Peyer's patch (tissue), 4 donors: ENCODE data around the gene WWOX. TPM values are rescaled to one million over a fixed set of nuclear protein-coding genes. Genes with fewer than 3 reads are reported as not detected.
"Not testable (repeated sequence)": the region's sequence is repeated elsewhere in the genome, so short reads cannot be mapped to it uniquely, and the experiment has no call there.

Source experiments
- DNase-seq, 3 donors: peaks; one replicate each; pipeline ENCODE4 v3.0.0-alpha.2; 2017 to 2019
- H3K27ac ChIP-seq, 4 donors: fragments of 200-600 bp; sonication (generic); one replicate each; pipeline ENCODE4 v1.5.1; 2016 to 2019
- H3K27me3 ChIP-seq, 2 donors: fragments of 200-600 bp; sonication (generic); one replicate each; pipeline ENCODE4 v1.5.1; 2019
- H3K36me3 ChIP-seq, 3 donors: fragments of 200-600 bp; sonication (generic); one replicate each; pipeline ENCODE4 v1.5.1; 2016 to 2019
- H3K4me1 ChIP-seq, 4 donors: fragments of 200-600 bp; sonication (generic); one replicate each; pipeline ENCODE4 v1.5.1; 2016 to 2019
- H3K4me3 ChIP-seq, 4 donors: fragments of 200-600 bp; sonication (generic); 1 replicate in 3 of 4; 2 replicates in 1 of 4; pipeline ENCODE4 v1.5.1; 2016 to 2019; ENCODE audit warnings: mild to moderate bottlenecking in 1 of 4
- H3K9me3 ChIP-seq, 4 donors: fragments of 200-600 bp; sonication (generic); one replicate each; pipeline ENCODE4 v1.5.1; 2016 to 2019; ENCODE audit warnings: mild to moderate bottlenecking in 1 of 4
- POLR2A ChIP-seq, 2 donors: fragments of 450-650 bp; IDR thresholded peaks; one replicate each; pipeline ENCODE4 v1.5.1; 2017; ENCODE audit warnings: antibody characterized with exemption in 2 of 2, mild to moderate bottlenecking in 2 of 2, moderate library complexity in 2 of 2
- total RNA-seq, 4 donors: library from RNA; depleted of rRNA; stranded (reverse); fragments of >200 nt; gene quantifications; one replicate each; pipeline ENCODE4 v1.1.0, GENCODE V29; 2016
- TF ChIP-seq, protein P1 (sequence below), 6 experiments: fragments of 450-650 bp in 4 of 6; fragments of 200-600 bp in 2 of 6; sonication (generic) in 1 of 6; IDR thresholded peaks; one replicate each; pipeline ENCODE4 v1.5.1; 2017 to 2019; ENCODE audit warnings: antibody characterized with exemption in 6 of 6, mild to moderate bottlenecking in 3 of 6, moderate library complexity in 1 of 6

WWOX gene
- total RNA-seq, 4 donors from 2014 or later = 17.3 to 197 (median 57.5) TPM

DNA sequence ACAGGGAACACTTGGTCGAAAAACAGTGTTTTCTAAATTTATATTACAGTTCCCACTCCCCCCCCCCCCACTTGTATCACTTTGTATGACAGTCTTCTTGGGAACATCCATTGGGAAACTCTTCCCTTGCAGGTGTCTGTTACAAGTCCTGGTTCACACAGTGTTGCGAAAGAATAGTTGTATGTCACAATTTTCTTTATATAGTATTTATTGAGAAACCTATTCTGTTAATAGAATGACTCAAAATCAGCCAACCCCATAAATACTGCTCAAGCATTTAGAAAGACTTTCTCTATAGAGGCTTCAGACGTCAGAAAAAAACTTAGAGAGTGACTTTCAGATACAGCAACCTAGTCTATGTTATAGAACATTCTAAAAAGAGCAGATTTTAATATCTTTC is 414.4 kb downstream of the WWOX start:
- TF ChIP-seq, protein P1, sequence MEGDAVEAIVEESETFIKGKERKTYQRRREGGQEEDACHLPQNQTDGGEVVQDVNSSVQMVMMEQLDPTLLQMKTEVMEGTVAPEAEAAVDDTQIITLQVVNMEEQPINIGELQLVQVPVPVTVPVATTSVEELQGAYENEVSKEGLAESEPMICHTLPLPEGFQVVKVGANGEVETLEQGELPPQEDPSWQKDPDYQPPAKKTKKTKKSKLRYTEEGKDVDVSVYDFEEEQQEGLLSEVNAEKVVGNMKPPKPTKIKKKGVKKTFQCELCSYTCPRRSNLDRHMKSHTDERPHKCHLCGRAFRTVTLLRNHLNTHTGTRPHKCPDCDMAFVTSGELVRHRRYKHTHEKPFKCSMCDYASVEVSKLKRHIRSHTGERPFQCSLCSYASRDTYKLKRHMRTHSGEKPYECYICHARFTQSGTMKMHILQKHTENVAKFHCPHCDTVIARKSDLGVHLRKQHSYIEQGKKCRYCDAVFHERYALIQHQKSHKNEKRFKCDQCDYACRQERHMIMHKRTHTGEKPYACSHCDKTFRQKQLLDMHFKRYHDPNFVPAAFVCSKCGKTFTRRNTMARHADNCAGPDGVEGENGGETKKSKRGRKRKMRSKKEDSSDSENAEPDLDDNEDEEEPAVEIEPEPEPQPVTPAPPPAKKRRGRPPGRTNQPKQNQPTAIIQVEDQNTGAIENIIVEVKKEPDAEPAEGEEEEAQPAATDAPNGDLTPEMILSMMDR (IDR thresholded peaks at IDR 0.05) = no peak
- TF ChIP-seq POLR2A (IDR thresholded peaks at IDR 0.05) = no peak
- H3K4me1 ChIP-seq = no peaks in the 10 kb centered on the region
- H3K36me3 ChIP-seq = no peaks in the 10 kb centered on the region
- no peaks in the 10 kb centered on the region for H3K9me3 ChIP-seq
- DNase-seq = no peak
- no peak overlapping the region for H3K27ac ChIP-seq
- no peaks in the 10 kb centered on the region for H3K27me3 ChIP-seq
- no peak overlapping the region for H3K4me3 ChIP-seq

DNA sequence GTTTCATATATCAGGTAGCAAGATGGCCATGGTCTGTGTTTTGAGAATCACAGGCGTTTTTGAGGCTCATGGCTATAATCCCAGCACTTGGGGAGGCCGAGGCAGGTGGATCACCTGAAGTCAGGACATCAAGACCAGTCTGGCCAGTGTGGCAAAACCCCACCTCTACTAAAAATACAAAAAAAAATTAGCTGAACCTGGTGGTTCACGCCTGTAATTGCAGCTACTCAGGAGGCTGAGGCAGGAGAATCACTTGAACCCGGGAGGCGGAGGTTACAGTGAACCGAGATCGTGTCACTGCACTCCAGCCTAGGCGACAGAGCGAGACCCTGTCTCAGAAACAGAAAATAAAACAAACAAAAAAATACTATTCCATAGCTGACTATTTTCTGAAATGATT is 415.4 kb downstream of the WWOX start:
- not testable (repeated sequence) for DNase-seq, H3K27me3 ChIP-seq, H3K4me1 ChIP-seq, H3K4me3 ChIP-seq, H3K27ac ChIP-seq, H3K9me3 ChIP-seq, H3K36me3 ChIP-seq

DNA sequence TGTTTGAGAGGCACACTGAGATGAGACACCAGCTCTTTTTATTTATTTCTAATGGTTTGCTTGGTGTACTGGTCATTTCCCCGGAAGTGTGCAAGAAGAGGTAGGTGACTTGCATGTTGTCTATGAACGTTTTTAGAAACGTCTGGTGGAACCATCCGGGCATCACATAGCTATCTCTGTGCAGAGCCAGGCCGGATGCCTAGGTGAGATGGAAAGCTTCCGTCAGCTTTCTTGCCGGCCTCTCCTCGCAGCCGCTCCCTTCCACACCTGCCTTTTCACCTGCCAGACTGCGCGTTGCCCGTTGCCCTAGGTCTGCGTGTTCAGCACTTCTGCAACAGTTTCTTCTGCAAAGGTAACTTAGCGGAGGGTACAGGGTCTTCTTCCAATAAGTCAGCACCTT is 416.0 kb downstream of the WWOX start:
- Histone ChIP-seq H3K4me3 (no peak overlapping the region), H3K27me3 (no peaks in the 10 kb centered on the region), H3K36me3 (no peaks in the 10 kb centered on the region), H3K27ac (no peak overlapping the region), H3K4me1 (no peaks in the 10 kb centered on the region), H3K9me3 (no peaks in the 10 kb centered on the region)
- TF ChIP-seq, protein P1 (IDR thresholded peaks at IDR 0.05) = no peak
- TF ChIP-seq POLR2A (IDR thresholded peaks at IDR 0.05) = no peak
- no peak for DNase-seq

DNA sequence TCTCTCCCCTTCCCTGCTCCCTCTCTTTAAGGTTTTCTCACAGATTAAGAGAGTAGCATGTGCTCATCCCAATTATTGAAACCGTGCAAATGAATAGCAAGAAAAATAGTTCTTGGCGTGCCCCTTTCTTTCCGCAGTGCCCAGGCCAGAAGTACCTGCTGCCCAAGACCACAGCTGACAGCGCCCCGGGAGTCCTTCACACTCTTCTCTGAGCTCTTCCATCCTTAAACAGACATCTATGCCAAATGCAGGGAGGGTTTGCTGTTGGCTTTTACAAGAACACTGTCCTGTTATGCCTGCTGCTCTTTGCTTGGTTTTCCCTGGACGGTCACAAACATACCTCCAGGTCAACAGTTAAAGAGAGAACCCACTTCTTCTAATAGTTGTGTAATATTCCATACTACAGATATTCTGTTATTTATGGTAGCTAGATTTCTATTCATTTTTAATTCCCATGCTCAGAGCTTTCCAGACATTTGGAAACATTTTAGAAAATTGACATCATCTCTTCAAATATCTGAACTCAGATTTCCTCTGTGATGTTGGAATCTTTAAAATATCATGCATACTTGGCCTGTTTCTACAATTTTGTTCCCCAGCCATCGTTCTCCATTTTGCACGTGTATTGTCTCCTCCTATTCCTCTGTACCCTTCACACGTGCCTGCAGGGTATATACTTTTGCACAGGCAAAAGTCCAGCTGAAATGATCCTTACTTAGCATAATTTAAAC is 416.7 kb downstream of the WWOX start:
- H3K27ac ChIP-seq = no peak overlapping the region
- H3K36me3 ChIP-seq = no peaks in the 10 kb centered on the region
- H3K9me3 ChIP-seq = no peaks in the 10 kb centered on the region
- no peak for DNase-seq
- no peaks in the 10 kb centered on the region for H3K4me1 ChIP-seq
- no peaks in the 10 kb centered on the region for H3K27me3 ChIP-seq
- TF ChIP-seq, protein P1 (IDR thresholded peaks at IDR 0.05) = no peak
- TF ChIP-seq POLR2A (IDR thresholded peaks at IDR 0.05) = no peak
- H3K4me3 ChIP-seq = no peak overlapping the region

DNA sequence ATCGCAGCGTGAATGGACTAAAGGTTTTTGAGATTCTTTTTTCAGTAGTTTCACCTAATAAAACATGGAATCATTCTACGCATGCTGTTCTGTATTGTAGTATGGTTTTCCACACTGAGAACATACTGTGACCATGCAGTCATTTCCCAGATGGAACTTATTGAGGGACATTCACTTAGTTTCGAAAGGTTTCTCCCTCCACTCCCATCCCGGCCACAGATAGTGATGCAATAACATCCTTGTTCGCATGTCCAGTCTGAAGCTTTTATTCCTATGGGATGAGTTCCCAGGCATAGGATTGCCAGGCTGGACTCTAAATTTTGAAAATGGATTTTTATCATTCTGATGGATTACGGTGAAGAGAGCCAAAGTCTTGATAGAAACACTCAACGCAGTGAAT is 420.4 kb downstream of the WWOX start:
- Histone ChIP-seq H3K36me3 (no peaks in the 10 kb centered on the region), H3K9me3 (no peaks in the 10 kb centered on the region), H3K27me3 (no peaks in the 10 kb centered on the region), H3K4me3 (no peak overlapping the region), H3K27ac (no peak overlapping the region), H3K4me1 (no peaks in the 10 kb centered on the region)
- TF ChIP-seq POLR2A (IDR thresholded peaks at IDR 0.05) = no peak
- TF ChIP-seq, protein P1 (IDR thresholded peaks at IDR 0.05) = no peak
- DNase-seq = no peak

DNA sequence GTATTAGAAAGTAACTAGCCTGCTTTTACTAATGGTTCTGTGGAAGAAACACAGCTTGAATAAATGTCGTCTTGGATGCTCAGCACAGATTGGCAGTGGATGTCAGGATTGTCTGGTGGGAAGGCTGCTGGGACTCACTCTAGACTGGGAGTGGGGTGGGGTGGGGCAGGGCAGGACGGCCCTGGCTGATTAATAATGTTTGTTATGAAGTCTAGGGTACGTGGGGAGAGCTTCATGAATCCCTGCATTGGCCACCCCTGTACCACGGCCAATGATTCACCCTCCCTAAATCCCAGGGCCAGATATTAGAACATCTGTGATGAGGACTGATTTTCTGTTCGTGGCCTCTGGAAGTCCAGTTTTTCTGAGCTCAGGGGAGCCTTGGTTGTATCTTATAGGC is 421.0 kb downstream of the WWOX start:
- no peak overlapping the region for H3K4me3 ChIP-seq
- no peaks in the 10 kb centered on the region for H3K36me3 ChIP-seq
- no peak overlapping the region for H3K27ac ChIP-seq
- TF ChIP-seq, protein P1 (IDR thresholded peaks at IDR 0.05) = no peak
- TF ChIP-seq POLR2A (IDR thresholded peaks at IDR 0.05) = no peak
- H3K27me3 ChIP-seq = no peaks in the 10 kb centered on the region
- H3K9me3 ChIP-seq = no peaks in the 10 kb centered on the region
- DNase-seq = no peak
- no peaks in the 10 kb centered on the region for H3K4me1 ChIP-seq
